Skin epidermis (tissue), 12 donors: ENCODE measurements around the gene EPS15.
A peak's percentile ranks its signal among the peaks of the same experiment; 100 is the strongest.
"Not testable (repeated sequence)": the region's sequence is repeated elsewhere in the genome, so short reads cannot be mapped to it uniquely, and the experiment has no call there.

ENCODE experiments used
- H3K27ac ChIP-seq, 21 experiments: fragments of 200-600 bp; sonication (generic) in 11 of 21; one replicate each; pipeline ENCODE4 v1.5.0; 2020; ENCODE audit warnings: mild to moderate bottlenecking in 3 of 21, inconsistent platforms in 2 of 21, moderate library complexity in 2 of 21
- H3K4me3 ChIP-seq, 7 experiments: fragments of 200-600 bp; sonication (generic) in 2 of 7; one replicate each; pipeline ENCODE4 v1.5.0; 2020; ENCODE audit warnings: inconsistent platforms in 2 of 7, mild to moderate bottlenecking in 2 of 7, moderate library complexity in 1 of 7

Gene EPS15

GRCh38 chr1:51439053-51439452 is 80.0 kb downstream of the EPS15 start:
- Histone ChIP-seq H3K27ac (no peak overlapping the region), H3K4me3 (no peak overlapping the region)

- H3K4me3 ChIP-seq, H3K27ac ChIP-seq: not testable (repeated sequence)
These were observed 81.7 kb downstream of the EPS15 start for GRCh38 chr1:51437391-51437790.

DNA sequence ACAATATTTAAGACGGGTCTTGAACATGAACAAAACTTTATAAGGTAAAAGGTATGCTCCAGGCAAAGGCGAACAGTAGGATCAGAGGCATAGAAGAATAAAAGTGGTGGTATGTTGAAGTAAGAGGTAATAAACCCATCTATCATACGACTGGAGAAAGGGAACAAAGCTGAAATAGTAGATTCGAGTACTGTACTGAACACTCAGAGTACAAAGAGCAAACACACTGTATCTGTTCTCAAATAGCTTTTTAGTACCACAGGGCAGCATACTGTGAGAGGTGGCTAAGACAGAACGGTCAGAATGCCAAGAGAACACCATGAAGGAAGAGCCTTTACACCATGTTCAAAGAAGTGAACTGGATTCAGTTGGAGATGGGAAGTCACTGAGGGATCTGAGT is 83.2 kb downstream of the EPS15 start:
- no peak overlapping the region for H3K4me3 ChIP-seq
- no peak overlapping the region for H3K27ac ChIP-seq

DNA sequence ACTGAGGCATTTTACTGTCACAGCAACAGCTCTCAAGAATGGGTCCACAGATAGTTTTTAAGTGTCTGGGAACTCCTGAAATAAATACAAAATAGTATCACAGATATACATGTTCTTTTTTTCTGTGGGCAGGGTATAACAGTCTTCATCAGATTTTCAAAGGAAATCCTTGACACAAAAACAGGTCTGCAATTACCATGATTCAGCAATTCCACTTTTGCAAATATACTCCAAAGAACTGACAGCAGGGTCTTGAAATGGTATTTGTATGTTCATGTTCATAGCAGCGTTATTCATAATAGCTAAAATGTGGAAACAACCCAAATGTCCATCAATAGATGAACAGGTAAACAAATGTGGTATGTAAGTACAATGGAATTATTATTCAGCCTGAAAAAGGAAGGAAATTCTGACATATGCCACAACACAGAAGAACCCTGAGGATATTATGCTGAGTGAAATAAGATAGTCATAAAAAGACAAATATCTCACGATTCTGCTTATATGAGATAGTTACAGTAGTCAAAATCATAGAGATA is 85.0 kb downstream of the EPS15 start:
- Histone ChIP-seq H3K4me3 (no peak overlapping the region), H3K27ac (peak overlapping the region in 13 of 21 experiments; percentile 1 to 75 (median 52))

- H3K27ac ChIP-seq, result peak overlapping the region in 14 of 21 experiments; percentile 1 to 75 (median 50)
- H3K4me3 ChIP-seq, result no peak overlapping the region
These were observed 85.6 kb downstream of the EPS15 start for GRCh38 chr1:51433269-51433971.

DNA sequence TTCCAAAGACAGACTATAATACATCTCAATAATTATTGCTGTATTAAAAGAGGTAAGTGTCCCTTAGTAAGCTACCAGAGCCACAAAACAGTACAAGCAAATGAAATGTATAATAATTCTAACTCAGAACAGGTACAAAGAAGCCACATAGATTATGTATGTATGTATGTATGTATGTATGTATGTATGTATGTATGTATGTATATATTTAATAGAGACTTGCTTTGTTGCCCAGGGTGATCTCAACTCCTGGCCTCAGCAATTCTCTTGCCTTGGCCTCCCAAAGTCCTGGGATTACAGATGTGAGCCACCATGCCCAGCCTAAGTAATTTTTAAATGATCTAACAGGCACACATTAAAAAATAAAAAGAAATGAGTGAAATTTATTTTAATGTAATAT is 86.9 kb downstream of the EPS15 start:
- H3K27ac ChIP-seq, result peak overlapping the region in 1 of 21 experiments; percentile 15
- H3K4me3 ChIP-seq, result no peak overlapping the region

- H3K4me3 ChIP-seq, result no peak overlapping the region
- H3K27ac ChIP-seq, result no peak overlapping the region
These were observed 91.6 kb downstream of the EPS15 start for GRCh38 chr1:51427438-51427837.

DNA sequence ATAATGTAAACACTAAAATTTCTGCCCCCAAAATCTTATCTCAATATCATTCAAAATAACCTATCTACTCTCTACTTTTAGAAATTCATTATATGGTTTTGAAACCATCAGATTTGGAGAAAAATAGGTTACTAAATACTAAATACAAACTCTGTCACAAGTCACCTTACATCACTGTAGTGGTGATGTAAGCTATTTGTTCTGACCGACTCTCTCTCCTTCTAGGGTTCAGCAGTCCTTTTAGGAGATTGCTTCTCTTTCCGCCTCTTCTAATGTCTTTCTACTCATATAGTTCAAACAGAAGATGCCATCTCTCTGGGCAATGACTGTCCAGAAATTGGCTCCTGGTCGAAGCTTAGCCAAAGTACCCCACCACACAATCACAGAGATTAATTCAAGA is 93.1 kb downstream of the EPS15 start:
- no peak overlapping the region for H3K27ac ChIP-seq
- H3K4me3 ChIP-seq, result no peak overlapping the region

DNA sequence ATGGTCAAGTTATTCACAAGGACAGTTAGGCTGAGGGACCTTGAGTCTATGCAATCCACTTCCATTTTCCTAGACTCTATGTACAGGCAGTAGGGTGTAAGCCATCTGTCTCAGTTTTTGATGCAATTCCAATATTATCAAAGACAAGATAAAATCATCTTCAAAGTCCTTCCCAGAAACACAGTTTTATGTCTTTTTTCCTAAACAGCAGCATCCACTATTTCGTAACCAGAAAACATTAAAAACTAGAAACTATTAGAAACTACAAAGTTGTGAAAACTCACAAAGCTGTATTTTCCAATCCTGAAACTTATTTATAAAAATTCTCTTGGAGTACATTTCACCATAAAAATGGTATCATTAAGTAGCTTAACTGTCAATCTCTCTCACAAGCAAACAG is 93.8 kb downstream of the EPS15 start:
- Histone ChIP-seq H3K27ac (no peak overlapping the region), H3K4me3 (no peak overlapping the region)

- H3K4me3 ChIP-seq, result no peak overlapping the region
- H3K27ac ChIP-seq, result no peak overlapping the region
These were observed 95.8 kb downstream of the EPS15 start for GRCh38 chr1:51423073-51423821.

DNA sequence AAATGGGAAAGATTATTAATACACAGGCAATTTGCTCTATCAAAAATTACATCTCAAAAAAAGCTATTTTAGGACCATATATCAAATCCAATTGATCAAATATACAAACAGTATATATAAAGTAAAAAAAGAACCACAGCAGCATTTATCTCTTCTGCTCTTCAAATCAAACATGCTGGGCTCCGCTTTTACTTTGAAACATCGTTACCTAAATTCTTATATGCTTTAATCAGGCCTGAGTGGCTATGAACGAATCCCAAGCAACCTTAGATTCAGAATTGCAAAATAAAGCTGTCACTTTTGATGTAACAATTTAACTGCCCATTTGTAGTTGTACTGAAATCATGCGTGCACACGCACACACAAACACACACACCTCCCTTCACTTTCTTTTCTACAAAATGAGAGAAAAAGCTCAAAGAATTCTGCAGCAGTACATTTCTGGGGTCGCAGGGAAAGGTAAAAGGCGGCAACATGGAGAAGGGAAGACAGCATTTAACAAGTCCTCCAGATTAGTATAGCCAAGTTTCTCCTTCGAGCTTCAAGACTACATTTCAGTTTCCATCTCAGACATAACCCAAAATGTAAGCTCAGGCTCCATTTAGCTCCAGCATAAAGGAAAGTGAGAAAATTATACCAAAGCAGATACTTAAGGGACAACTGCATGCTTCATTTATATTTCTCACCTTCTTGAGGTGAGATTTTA is 96.5 kb downstream of the EPS15 start:
- Histone ChIP-seq H3K27ac (no peak overlapping the region), H3K4me3 (no peak overlapping the region)

- no peak overlapping the region for H3K4me3 ChIP-seq
- no peak overlapping the region for H3K27ac ChIP-seq
These were observed 97.1 kb downstream of the EPS15 start for GRCh38 chr1:51421964-51422363.

DNA sequence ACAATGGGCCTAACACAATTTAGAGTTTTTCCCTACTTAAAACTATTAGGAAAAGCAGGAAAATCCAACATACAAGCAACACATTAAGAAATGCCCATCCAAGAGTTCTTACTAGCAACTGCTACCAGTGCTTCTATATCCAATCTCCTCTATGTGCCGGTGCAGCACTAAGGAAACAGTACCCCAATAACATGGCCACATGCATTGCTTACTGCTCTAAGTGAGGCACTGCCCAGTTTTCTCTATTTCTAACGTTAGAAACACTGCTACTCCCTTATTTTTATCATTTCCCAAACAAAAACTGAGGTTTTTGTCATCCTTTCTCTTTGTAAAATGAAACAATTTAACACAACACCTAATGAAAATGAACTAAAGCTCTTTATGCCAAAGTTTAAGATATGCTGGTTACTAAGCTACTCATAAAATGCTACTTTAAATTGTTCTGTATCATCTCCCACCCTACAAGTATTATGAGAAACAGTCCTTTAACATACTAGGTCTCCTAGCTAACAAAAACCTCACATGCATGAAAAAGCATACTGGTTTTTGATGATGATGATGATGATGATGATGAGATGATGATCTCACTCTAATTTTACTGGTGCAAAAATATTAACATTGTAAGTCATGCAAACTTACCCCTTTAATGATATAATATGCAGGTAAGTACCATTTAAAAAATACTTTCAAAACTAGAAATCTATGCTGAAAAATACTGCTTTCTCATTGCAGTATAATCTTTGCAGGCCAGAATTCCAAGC is 98.0 kb downstream of the EPS15 start:
- H3K4me3 ChIP-seq, result no peak overlapping the region
- H3K27ac ChIP-seq, result no peak overlapping the region

- Histone ChIP-seq H3K27ac (no peak overlapping the region), H3K4me3 (no peak overlapping the region)
These were observed 100.6 kb downstream of the EPS15 start for GRCh38 chr1:51418384-51418959.

DNA sequence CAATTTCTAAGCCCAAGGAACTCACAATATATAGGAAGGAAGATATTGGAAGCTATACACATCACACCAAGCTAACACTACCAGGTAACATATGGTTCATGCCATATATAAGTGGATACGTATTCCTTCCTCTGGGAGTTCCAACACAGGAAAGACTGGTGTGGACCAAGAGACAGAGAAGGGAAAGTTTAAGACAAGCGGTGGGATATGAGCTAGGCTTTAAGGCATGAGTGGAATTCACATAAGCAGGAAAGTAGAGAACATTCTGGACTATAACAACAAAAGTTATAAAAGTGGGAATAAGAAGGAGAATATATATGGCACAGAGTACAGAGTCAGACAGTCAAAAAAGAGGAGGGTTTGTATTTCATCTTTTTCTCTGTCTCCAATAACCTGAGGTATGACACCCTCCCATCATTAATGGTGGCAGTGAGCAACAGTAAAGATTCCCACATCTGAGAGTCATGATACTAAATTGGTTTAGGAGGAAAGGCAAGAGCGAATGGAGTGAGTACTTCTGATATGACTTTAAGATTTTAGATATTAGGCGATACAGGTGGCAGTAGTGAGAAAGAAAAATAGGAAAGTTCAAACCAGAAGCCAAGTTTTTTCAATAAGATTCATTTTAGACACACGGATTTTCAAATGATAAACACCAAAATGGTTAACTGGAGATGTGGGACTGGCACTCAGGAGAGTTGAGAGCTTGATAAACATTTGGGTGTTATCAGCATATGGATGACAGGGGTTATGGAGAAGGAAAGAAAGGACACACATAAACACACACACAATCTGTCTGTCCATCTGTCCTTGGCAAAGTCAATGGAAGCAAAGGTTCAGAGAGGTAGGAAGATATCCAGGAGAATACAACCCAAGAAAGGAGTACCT is 101.3 kb downstream of the EPS15 start:
- H3K27ac ChIP-seq, result no peak overlapping the region

GRCh38 chr1:51416910-51417309 is 102.2 kb downstream of the EPS15 start:
- Histone ChIP-seq H3K4me3 (no peak overlapping the region), H3K27ac (no peak overlapping the region)

More for the DNA sequence above, 101.3 kb downstream of the EPS15 start:
- no peak overlapping the region for H3K4me3 ChIP-seq

DNA sequence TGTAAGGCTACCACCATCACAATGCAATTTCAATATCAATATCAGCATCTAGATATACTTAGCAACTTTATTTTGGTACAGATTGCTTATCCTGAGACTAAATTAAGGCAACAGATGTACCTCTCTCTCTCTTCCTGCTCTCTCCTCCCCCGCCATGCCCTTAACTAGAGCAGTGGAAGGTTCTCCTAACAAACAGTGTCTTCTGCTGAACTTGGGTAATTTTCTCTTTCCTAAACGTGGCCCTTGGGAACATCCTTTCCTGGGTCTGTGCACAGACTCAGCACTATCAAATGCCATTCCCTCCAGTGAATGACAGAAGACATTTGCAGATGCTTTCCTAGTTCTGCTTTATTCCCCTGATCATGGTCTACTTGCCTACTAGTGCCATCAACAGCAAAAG is 103.1 kb downstream of the EPS15 start:
- H3K4me3 ChIP-seq, result no peak overlapping the region
- H3K27ac ChIP-seq, result no peak overlapping the region

DNA sequence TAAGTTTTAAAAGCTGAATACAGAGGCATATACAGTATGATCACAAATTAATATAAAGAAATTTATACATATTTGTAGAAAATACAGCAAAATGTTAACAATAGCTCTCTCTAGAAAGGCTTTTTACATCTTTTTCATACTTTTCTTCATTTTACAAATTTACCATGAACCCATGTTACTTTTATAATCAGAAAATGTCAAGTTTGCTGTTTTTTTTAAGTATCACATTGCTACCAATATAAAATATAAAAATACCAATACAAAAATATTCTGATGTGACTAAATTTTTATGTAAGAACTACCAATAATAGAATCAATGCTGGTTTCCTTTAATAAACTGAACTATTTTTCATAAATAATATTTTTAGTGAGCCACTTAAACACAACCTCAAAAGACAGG is 104.3 kb downstream of the EPS15 start:
- Histone ChIP-seq H3K27ac (no peak overlapping the region), H3K4me3 (no peak overlapping the region)

DNA sequence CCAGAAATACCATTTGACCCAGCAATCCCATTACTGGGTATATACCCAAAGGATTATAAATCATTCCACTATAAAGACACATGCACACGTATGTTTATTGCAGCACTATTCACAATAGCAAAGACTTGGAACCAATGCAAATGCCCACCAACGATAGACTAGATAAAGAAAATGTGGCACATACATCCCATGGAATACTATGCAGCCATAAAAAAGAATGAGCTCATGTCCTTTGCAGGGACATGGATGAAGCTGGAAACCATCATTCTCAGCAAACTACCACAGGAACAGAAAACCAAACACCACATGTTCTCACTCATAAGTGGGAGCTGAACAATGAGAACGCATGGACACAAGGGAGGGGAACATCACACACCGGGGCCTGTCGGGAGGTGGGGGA is 107.2 kb downstream of the EPS15 start:
- H3K4me3 ChIP-seq, H3K27ac ChIP-seq: not testable (repeated sequence)
